Ectodermal cell (in vitro differentiated cells): ENCODE data around the gene LRRC8E.

ENCODE experiments used
- H3K27ac ChIP-seq: 2 replicates; pipeline ENCODE4 v1.7.0; 2013; ENCODE audit warnings: mild to moderate bottlenecking, low read depth, low read length; ENCODE audit not compliant: insufficient read depth, poor library complexity, severe bottlenecking
- H3K27me3 ChIP-seq: 2 replicates; pipeline ENCODE4 v1.7.0; 2013; ENCODE audit warnings: mild to moderate bottlenecking, low read length; ENCODE audit not compliant: insufficient read depth, control insufficient read depth, poor library complexity, severe bottlenecking
- H3K36me3 ChIP-seq: one replicate; pipeline ENCODE4 v1.7.0; 2013; ENCODE audit warnings: low read length; ENCODE audit not compliant: control insufficient read depth, insufficient read depth
- H3K4me1 ChIP-seq: one replicate; pipeline ENCODE4 v1.7.0; 2013; ENCODE audit warnings: low read length; ENCODE audit not compliant: control insufficient read depth, insufficient read depth
- H3K4me3 ChIP-seq: 2 replicates; pipeline ENCODE4 v1.7.0; 2013; ENCODE audit warnings: low read depth, low read length, control low read depth; ENCODE audit not compliant: insufficient read depth
- H3K9me3 ChIP-seq: 2 replicates; pipeline ENCODE4 v1.7.0; 2013; ENCODE audit warnings: mild to moderate bottlenecking, low read length, moderate library complexity; ENCODE audit not compliant: control insufficient read depth
- WGBS, 2 experiments: methylation state at CpG; one replicate each; pipeline ENCODE4 v1.1.7; 2013; ENCODE audit warnings: missing lambda C conversion rate in 2 of 2; 5-methylcytosine and 5-hydroxymethylcytosine counted together

Gene LRRC8E

GRCh38 chr19:7874897-7875273 is 13.4 kb upstream of the LRRC8E start:
- 53 to 58% methylated on average over 12 of the region's 12 CpGs for WGBS, 2 experiments
- Histone ChIP-seq H3K27ac (no peak overlapping the region), H3K9me3 (no peaks in the 10 kb centered on the region), H3K36me3 (no peaks in the 10 kb centered on the region), H3K4me3 (peak overlapping the region; percentile 75), H3K4me1 (peaks cover 8% of the 10 kb centered on the region), H3K27me3 (peaks cover 11% of the 10 kb centered on the region)

- WGBS, 2 experiments: 92 to 93% methylated on average over 6 of the region's 6 CpGs
- Histone ChIP-seq H3K4me1 (no peaks in the 10 kb centered on the region), H3K27me3 (peaks cover 11% of the 10 kb centered on the region), H3K4me3 (no peak overlapping the region), H3K9me3 (no peaks in the 10 kb centered on the region), H3K36me3 (no peaks in the 10 kb centered on the region), H3K27ac (no peak overlapping the region)
Measured at GRCh38 chr19:7877249-7877836, 11.0 kb upstream of the LRRC8E start.

GRCh38 chr19:7879111-7879807 is 9.1 kb upstream of the LRRC8E start:
- Histone ChIP-seq H3K27ac (no peak overlapping the region), H3K27me3 (no peaks in the 10 kb centered on the region), H3K4me3 (no peak overlapping the region), H3K4me1 (no peaks in the 10 kb centered on the region), H3K9me3 (no peaks in the 10 kb centered on the region), H3K36me3 (no peaks in the 10 kb centered on the region)
- WGBS, 2 experiments: 91 to 92% methylated on average over 18 of the region's 18 CpGs

- H3K27ac ChIP-seq: no peak overlapping the region
- H3K9me3 ChIP-seq: no peaks in the 10 kb centered on the region
- H3K36me3 ChIP-seq: no peaks in the 10 kb centered on the region
- H3K4me1 ChIP-seq: no peaks in the 10 kb centered on the region
- WGBS, 2 experiments: 92 to 94% methylated on average over 16 of the region's 19 CpGs
- H3K4me3 ChIP-seq: no peak overlapping the region
- no peaks in the 10 kb centered on the region for H3K27me3 ChIP-seq
Measured at GRCh38 chr19:7879836-7880235, 8.5 kb upstream of the LRRC8E start.

- Histone ChIP-seq H3K27ac (no peak overlapping the region), H3K4me1 (no peaks in the 10 kb centered on the region), H3K36me3 (no peaks in the 10 kb centered on the region), H3K4me3 (no peak overlapping the region), H3K9me3 (no peaks in the 10 kb centered on the region), H3K27me3 (no peaks in the 10 kb centered on the region)
- WGBS, 2 experiments: 91 to 95% methylated on average over 3 of the region's 3 CpGs
Measured at GRCh38 chr19:7881910-7882309, 6.4 kb upstream of the LRRC8E start.

GRCh38 chr19:7883105-7883504 is 5.2 kb upstream of the LRRC8E start:
- H3K27me3 ChIP-seq: peaks cover 9% of the 10 kb centered on the region
- H3K4me1 ChIP-seq: no peaks in the 10 kb centered on the region
- no peak overlapping the region for H3K27ac ChIP-seq
- no peaks in the 10 kb centered on the region for H3K36me3 ChIP-seq
- H3K4me3 ChIP-seq: no peak overlapping the region
- 89 to 96% methylated on average over 4 of the region's 4 CpGs for WGBS, 2 experiments
- H3K9me3 ChIP-seq: no peaks in the 10 kb centered on the region

GRCh38 chr19:7883796-7884570 is 4.3 kb upstream of the LRRC8E start:
- Histone ChIP-seq H3K27me3 (peaks cover 18% of the 10 kb centered on the region), H3K4me3 (no peak overlapping the region), H3K9me3 (no peaks in the 10 kb centered on the region), H3K36me3 (no peaks in the 10 kb centered on the region), H3K27ac (no peak overlapping the region), H3K4me1 (no peaks in the 10 kb centered on the region)
- WGBS, 2 experiments: 74 to 89% methylated on average over 2 of the region's 2 CpGs

GRCh38 chr19:7885818-7886217 is 2.5 kb upstream of the LRRC8E start:
- 90 to 94% methylated on average over 7 to 8 of the region's 8 CpGs for WGBS, 2 experiments

GRCh38 chr19:7887408-7888144 is 734 bp upstream of the LRRC8E start:
- 82 to 83% methylated on average over 16 of the region's 16 CpGs for WGBS, 2 experiments
- Histone ChIP-seq H3K4me1 (no peaks in the 10 kb centered on the region), H3K9me3 (no peaks in the 10 kb centered on the region), H3K36me3 (no peaks in the 10 kb centered on the region), H3K4me3 (no peak overlapping the region), H3K27ac (no peak overlapping the region), H3K27me3 (peaks cover 22% of the 10 kb centered on the region)

More at GRCh38 chr19:7885818-7886217, 2.5 kb upstream of the LRRC8E start:
- no peaks in the 10 kb centered on the region for H3K4me1 ChIP-seq
- no peak overlapping the region for H3K4me3 ChIP-seq
- no peaks in the 10 kb centered on the region for H3K36me3 ChIP-seq
- no peak overlapping the region for H3K27ac ChIP-seq
- H3K27me3 ChIP-seq: peaks cover 22% of the 10 kb centered on the region
- H3K9me3 ChIP-seq: no peaks in the 10 kb centered on the region

- H3K27me3 ChIP-seq: peaks cover 22% of the 10 kb centered on the region
- no peak overlapping the region for H3K27ac ChIP-seq
- no peaks in the 10 kb centered on the region for H3K36me3 ChIP-seq
- no peaks in the 10 kb centered on the region for H3K9me3 ChIP-seq
- H3K4me3 ChIP-seq: peak overlapping the region; percentile 35
- 74 to 82% methylated on average over 8 of the region's 8 CpGs for WGBS, 2 experiments
- no peaks in the 10 kb centered on the region for H3K4me1 ChIP-seq
Measured at GRCh38 chr19:7888826-7889217, 512 bp downstream of the LRRC8E start.
